Measurements from ENCODE around the gene SMPD4. TPM values are rescaled to one million over a fixed set of nuclear protein-coding genes. Genes with fewer than 3 reads are reported as not detected.
"Not testable (repeated sequence)": the region's sequence is repeated elsewhere in the genome, so short reads cannot be mapped to it uniquely, and the experiment has no call there.

Gene SMPD4, protein sequence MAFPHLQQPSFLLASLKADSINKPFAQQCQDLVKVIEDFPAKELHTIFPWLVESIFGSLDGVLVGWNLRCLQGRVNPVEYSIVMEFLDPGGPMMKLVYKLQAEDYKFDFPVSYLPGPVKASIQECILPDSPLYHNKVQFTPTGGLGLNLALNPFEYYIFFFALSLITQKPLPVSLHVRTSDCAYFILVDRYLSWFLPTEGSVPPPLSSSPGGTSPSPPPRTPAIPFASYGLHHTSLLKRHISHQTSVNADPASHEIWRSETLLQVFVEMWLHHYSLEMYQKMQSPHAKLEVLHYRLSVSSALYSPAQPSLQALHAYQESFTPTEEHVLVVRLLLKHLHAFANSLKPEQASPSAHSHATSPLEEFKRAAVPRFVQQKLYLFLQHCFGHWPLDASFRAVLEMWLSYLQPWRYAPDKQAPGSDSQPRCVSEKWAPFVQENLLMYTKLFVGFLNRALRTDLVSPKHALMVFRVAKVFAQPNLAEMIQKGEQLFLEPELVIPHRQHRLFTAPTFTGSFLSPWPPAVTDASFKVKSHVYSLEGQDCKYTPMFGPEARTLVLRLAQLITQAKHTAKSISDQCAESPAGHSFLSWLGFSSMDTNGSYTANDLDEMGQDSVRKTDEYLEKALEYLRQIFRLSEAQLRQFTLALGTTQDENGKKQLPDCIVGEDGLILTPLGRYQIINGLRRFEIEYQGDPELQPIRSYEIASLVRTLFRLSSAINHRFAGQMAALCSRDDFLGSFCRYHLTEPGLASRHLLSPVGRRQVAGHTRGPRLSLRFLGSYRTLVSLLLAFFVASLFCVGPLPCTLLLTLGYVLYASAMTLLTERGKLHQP
- total RNA-seq = 14.0 TPM
- polyA plus RNA-seq = 42.6 TPM
- long read RNA-seq, donor 1 = 0 reads
- long read RNA-seq, donor 2, transcript SMPD4-201 (19 exons, 3,661 nt) = major isoform, 8 of 23 reads
- long read RNA-seq, donor 2, partial matches to known transcripts = 13 of 23 reads
- long read RNA-seq, donor 2, other reads (novel, unspliced or antisense) = 0 of 23 reads
- long read RNA-seq, donor 3, transcript SMPD4-201 (19 exons, 3,661 nt) = major isoform, 6 of 16 reads
- long read RNA-seq, donor 3, partial matches to known transcripts = 9 of 16 reads
- long read RNA-seq, donor 3, other reads (novel, unspliced or antisense) = 0 of 16 reads
- long read RNA-seq, donor 4, partial matches to known transcripts = 465 of 505 reads
- long read RNA-seq, donor 4, other reads (novel, unspliced or antisense) = 39 of 505 reads
- long read RNA-seq, donor 5, partial matches to known transcripts = 10 of 16 reads
- long read RNA-seq, donor 5, other reads (novel, unspliced or antisense) = 0 of 16 reads
- long read RNA-seq, donor 6, full-length matches to known transcripts = 4 of 4 reads
- long read RNA-seq, donor 6, partial matches to known transcripts = 0 of 4 reads
- long read RNA-seq, donor 6, other reads (novel, unspliced or antisense) = 0 of 4 reads
- long read RNA-seq, donor 7, partial matches to known transcripts = 0 of 2 reads
- long read RNA-seq, donor 7, other reads (novel, unspliced or antisense) = 0 of 2 reads
- long read RNA-seq, donor 8, full-length matches to known transcripts = 1 of 1 reads
- long read RNA-seq, donor 8, partial matches to known transcripts = 0 of 1 reads
- long read RNA-seq, donor 8, other reads (novel, unspliced or antisense) = 0 of 1 reads
- long read RNA-seq, donor 9, partial matches to known transcripts = 515 of 526 reads
- long read RNA-seq, donor 9, other reads (novel, unspliced or antisense) = 9 of 526 reads
- long read RNA-seq, donor 10, full-length matches to known transcripts = 2 of 7 reads
- long read RNA-seq, donor 10, partial matches to known transcripts = 5 of 7 reads
- long read RNA-seq, donor 10, other reads (novel, unspliced or antisense) = 0 of 7 reads

DNA sequence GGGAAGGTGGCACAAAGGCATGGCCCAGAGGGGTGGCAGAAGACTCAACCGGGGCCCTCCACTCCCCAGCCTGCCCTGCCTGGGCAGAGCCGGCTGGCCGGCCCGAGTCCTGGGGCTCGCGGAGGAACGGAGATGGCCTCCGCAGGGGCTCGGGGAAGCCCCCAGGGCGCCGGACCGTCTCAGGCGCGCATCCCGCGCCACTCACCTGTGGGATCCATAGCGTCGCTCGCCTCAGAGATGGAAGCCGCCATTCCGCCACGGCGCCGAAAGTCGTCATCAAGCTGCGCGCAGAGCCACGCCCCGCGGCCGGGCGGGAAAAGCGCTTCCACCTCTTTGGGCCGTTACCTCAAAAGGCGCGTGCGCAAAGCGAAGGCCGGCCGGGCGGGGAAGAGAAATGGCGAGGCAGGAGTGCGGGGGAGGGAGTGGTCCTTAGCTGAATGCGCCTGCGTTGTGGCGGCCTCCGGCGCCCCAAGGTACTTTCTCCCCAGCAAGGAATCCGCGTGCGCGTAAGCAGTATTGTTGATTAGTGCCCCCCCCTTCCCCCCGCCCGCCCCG is at the start of gene SMPD4:
SMPD4 (minus strand) TSS at position 278 of the 555 bp plus-strand sequence. CDS start 5,010 bp downstream, outside the sequence.
- DNase-seq (ENCODE audit: low read depth in 6 of 9, low spot score in 9 of 9) = peak; percentile 80 to 97 (median 93)
- H3K4me1 ChIP-seq (ENCODE audit: control insufficient read depth in 2 of 2, insufficient read depth in 2 of 2, low read length in 2 of 2) = peaks cover 7 to 16% of the 10 kb centered on the region in 2 donors
- under 1% methylated on average over 55 of the region's 55 CpGs for WGBS

DNA sequence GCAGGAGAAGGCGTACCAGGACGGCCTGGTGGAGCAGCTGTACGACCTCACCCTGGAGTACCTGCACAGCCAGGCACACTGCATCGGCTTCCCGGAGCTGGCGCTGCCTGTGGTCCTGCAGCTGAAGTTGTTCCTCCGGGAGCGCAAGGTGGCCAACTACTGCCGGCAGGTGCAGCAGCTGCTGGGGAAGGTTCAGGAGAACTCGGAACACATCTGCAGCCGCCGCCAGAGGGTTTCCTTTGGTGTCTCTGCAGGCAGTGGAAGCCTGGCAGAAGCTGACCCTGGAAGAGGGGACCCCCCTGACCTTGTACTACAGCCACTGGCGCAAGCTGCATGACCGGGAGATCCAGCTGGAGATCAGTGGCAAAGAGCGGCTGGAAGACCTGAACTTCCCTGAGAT is 49.5 kb upstream of the SMPD4 start:
- peaks cover 0 to 13% of the 10 kb centered on the region in 2 donors for H3K9me3 ChIP-seq (ENCODE audit: control insufficient read depth in 2 of 2, insufficient read depth in 1 of 2, low read length in 1 of 2)
- H3K4me1 ChIP-seq (ENCODE audit: control insufficient read depth in 2 of 2, insufficient read depth in 2 of 2, low read length in 2 of 2); DNase-seq (ENCODE audit: low read depth in 6 of 9, low spot score in 9 of 9); H3K27ac ChIP-seq (ENCODE audit: low read depth in 1 of 2, low read length in 1 of 2); H3K4me3 ChIP-seq (ENCODE audit: low read length in 2 of 2); H3K27me3 ChIP-seq (ENCODE audit: control insufficient read depth in 2 of 2, insufficient read depth in 1 of 2, low read length in 1 of 2); H3K36me3 ChIP-seq (ENCODE audit: control insufficient read depth in 2 of 2, insufficient read depth in 2 of 2, low read length in 1 of 2): not testable (repeated sequence)
- 96% methylated on average over 15 of the region's 15 CpGs for WGBS

More for the DNA sequence above, at the start of gene SMPD4:
- Histone ChIP-seq H3K4me3 (ENCODE audit: low read length in 2 of 2) (peak within 1 kb of the TSS; percentile 87 to 88), H3K36me3 (ENCODE audit: control insufficient read depth in 2 of 2, insufficient read depth in 2 of 2, low read length in 1 of 2) (peaks cover 3 to 11% of the 10 kb centered on the region in 2 donors), H3K27ac (ENCODE audit: low read depth in 1 of 2, low read length in 1 of 2) (peak within 1 kb of the TSS; percentile 91 to 95), H3K27me3 (ENCODE audit: control insufficient read depth in 2 of 2, insufficient read depth in 1 of 2, low read length in 1 of 2) (no peaks in the 10 kb centered on the region), H3K9me3 (ENCODE audit: control insufficient read depth in 2 of 2, insufficient read depth in 1 of 2, low read length in 1 of 2) (peaks cover 0 to 1% of the 10 kb centered on the region in 2 donors)

DNA sequence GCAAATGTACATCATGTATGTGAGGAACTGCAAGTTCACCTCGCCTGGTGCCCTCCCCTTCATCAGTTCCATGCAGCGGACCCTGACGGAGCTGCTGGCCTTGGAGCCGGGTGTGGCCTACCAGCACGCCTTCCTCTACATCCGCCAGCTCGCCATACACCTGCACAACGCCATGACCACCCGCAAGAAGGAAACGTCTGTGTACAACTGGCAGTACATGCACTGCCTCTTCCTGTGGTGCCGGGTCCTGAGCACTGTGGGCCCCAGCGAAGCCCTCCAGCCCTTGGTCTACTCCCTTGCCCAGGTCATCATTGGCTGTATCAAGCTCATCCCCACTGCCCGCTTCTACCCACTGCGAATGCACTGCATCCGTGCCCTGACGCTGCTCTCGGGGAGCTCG is 49.0 kb upstream of the SMPD4 start:
- not testable (repeated sequence) for DNase-seq (ENCODE audit: low read depth in 6 of 9, low spot score in 9 of 9); H3K4me3 ChIP-seq (ENCODE audit: low read length in 2 of 2); H3K36me3 ChIP-seq (ENCODE audit: control insufficient read depth in 2 of 2, insufficient read depth in 2 of 2, low read length in 1 of 2); H3K4me1 ChIP-seq (ENCODE audit: control insufficient read depth in 2 of 2, insufficient read depth in 2 of 2, low read length in 2 of 2); H3K27me3 ChIP-seq (ENCODE audit: control insufficient read depth in 2 of 2, insufficient read depth in 1 of 2, low read length in 1 of 2); H3K27ac ChIP-seq (ENCODE audit: low read depth in 1 of 2, low read length in 1 of 2)
- H3K9me3 ChIP-seq (ENCODE audit: control insufficient read depth in 2 of 2, insufficient read depth in 1 of 2, low read length in 1 of 2) = peaks cover 0 to 13% of the 10 kb centered on the region in 2 donors
- 94% methylated on average over 18 of the region's 18 CpGs for WGBS

DNA sequence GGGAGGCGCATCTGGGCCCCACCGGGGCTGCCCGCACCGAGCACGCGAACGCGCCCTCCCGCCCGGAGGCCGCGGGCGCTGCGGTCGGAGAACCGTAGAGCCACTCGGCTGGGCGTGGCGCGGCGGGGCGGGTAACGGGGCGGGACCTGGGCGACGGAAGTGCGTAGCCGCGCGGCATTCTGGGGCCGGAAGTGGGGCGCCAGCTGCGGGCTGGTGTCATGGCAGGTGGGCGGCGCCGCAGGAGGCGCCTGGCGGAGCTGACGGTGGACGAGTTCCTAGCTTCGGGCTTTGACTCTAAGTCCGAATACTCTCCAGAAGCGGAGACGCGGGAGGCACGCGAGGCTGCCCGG is 47.7 kb upstream of the SMPD4 start:
- H3K4me3 ChIP-seq (ENCODE audit: low read length in 2 of 2) = peak overlapping the region in 1 of 2 donors; percentile 12
- H3K36me3 ChIP-seq (ENCODE audit: control insufficient read depth in 2 of 2, insufficient read depth in 2 of 2, low read length in 1 of 2); H3K27ac ChIP-seq (ENCODE audit: low read depth in 1 of 2, low read length in 1 of 2); H3K27me3 ChIP-seq (ENCODE audit: control insufficient read depth in 2 of 2, insufficient read depth in 1 of 2, low read length in 1 of 2); H3K4me1 ChIP-seq (ENCODE audit: control insufficient read depth in 2 of 2, insufficient read depth in 2 of 2, low read length in 2 of 2): not testable (repeated sequence)
- DNase-seq (ENCODE audit: low read depth in 6 of 9, low spot score in 9 of 9) = peak in 5 of 9 donors; percentile 16 to 33 (median 24)
- 50% methylated on average over 48 of the region's 48 CpGs for WGBS
- peaks cover 0 to 13% of the 10 kb centered on the region in 2 donors for H3K9me3 ChIP-seq (ENCODE audit: control insufficient read depth in 2 of 2, insufficient read depth in 1 of 2, low read length in 1 of 2)

DNA sequence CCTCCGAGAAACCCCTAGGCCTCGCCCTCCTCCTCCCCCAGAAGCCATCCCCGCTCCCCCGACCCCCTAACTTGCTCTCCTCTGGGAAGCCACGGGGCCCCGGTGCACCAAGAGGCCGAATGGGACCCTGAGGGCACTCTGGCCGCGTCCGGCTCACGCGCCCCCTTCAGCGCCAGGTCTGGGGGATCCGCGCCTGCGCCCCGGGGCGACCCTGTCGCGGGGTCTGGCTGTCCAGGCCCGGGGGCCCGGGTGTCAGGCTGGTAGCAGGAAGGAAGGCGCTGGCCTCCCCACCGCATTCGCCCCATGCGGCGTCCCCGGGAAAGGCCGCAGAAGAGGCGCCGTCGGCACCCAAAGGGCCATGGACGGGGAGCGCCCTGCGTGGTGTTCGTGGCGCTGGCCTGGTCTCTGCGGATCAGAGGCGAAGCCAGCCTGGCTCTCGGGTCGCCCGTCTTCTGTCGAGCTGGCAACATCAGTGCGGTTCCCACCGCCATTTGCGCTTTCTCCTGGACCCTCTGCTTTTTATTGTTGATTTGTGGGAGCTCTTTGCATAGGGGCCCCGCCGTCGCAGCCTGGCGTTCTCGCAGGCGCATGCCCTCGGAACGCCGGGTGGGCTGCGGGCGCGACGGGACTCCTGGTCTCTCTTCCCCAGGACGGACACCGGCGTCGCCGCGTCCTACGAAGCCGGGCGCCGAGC is 47.2 kb upstream of the SMPD4 start:
- not testable (repeated sequence) for H3K4me1 ChIP-seq (ENCODE audit: control insufficient read depth in 2 of 2, insufficient read depth in 2 of 2, low read length in 2 of 2); H3K27me3 ChIP-seq (ENCODE audit: control insufficient read depth in 2 of 2, insufficient read depth in 1 of 2, low read length in 1 of 2); DNase-seq (ENCODE audit: low read depth in 6 of 9, low spot score in 9 of 9); H3K36me3 ChIP-seq (ENCODE audit: control insufficient read depth in 2 of 2, insufficient read depth in 2 of 2, low read length in 1 of 2); H3K4me3 ChIP-seq (ENCODE audit: low read length in 2 of 2); H3K27ac ChIP-seq (ENCODE audit: low read depth in 1 of 2, low read length in 1 of 2)
- 87% methylated on average over 69 of the region's 69 CpGs for WGBS
- peaks cover 0 to 13% of the 10 kb centered on the region in 2 donors for H3K9me3 ChIP-seq (ENCODE audit: control insufficient read depth in 2 of 2, insufficient read depth in 1 of 2, low read length in 1 of 2)

DNA sequence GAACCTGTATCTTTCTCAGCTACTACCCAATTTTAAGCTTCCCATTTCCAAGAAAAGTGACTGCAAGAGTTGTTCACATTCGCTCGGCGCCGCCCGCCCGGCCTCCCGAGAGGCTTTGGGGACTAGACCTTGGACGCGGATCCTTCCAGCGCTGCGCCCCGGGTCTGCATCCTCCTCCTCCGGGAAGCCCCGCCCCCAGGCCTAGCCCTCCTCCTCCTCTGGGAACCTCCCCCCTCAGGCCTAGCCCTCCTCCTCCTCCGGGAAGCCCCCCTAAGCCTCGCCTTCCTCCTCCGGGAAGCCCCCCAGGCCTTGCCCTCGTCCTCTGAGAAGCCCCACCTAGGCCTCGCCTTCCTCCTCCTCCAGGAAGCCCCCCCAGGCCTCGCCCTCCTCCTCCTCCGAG is 46.6 kb upstream of the SMPD4 start:
- H3K27ac ChIP-seq (ENCODE audit: low read depth in 1 of 2, low read length in 1 of 2); H3K27me3 ChIP-seq (ENCODE audit: control insufficient read depth in 2 of 2, insufficient read depth in 1 of 2, low read length in 1 of 2); H3K4me1 ChIP-seq (ENCODE audit: control insufficient read depth in 2 of 2, insufficient read depth in 2 of 2, low read length in 2 of 2); DNase-seq (ENCODE audit: low read depth in 6 of 9, low spot score in 9 of 9); H3K36me3 ChIP-seq (ENCODE audit: control insufficient read depth in 2 of 2, insufficient read depth in 2 of 2, low read length in 1 of 2); H3K4me3 ChIP-seq (ENCODE audit: low read length in 2 of 2): not testable (repeated sequence)
- peaks cover 0 to 13% of the 10 kb centered on the region in 2 donors for H3K9me3 ChIP-seq (ENCODE audit: control insufficient read depth in 2 of 2, insufficient read depth in 1 of 2, low read length in 1 of 2)
- WGBS = 93% methylated on average over 21 of the region's 21 CpGs

DNA sequence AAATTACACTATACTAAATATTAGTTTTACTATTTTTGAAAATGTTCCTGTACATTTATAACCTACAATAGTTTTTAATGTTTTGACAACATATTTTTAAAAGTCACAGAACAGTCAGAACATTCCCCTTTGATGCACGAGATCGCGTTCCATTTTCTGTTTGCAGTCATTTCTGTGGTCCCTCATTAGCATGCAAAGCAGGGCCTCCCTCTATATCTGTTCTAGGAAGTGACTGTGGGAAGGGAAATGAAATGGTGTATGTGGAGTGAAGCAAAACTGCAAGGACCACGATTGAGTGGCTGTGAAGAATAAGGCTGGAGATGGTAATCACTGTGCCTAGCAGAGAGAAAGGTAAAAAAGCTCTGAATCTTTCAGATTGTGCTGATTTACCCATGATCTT is 41.1 kb upstream of the SMPD4 start:
- 22% methylated on average over 4 of the region's 4 CpGs for WGBS
- DNase-seq (ENCODE audit: low read depth in 6 of 9, low spot score in 9 of 9); H3K36me3 ChIP-seq (ENCODE audit: control insufficient read depth in 2 of 2, insufficient read depth in 2 of 2, low read length in 1 of 2); H3K27me3 ChIP-seq (ENCODE audit: control insufficient read depth in 2 of 2, insufficient read depth in 1 of 2, low read length in 1 of 2); H3K27ac ChIP-seq (ENCODE audit: low read depth in 1 of 2, low read length in 1 of 2); H3K9me3 ChIP-seq (ENCODE audit: control insufficient read depth in 2 of 2, insufficient read depth in 1 of 2, low read length in 1 of 2); H3K4me1 ChIP-seq (ENCODE audit: control insufficient read depth in 2 of 2, insufficient read depth in 2 of 2, low read length in 2 of 2); H3K4me3 ChIP-seq (ENCODE audit: low read length in 2 of 2): not testable (repeated sequence)

Data from thymus (tissue), 14 donors.